GM21786 (cell line): ENCODE measurements around the gene PNPLA6.

ENCODE experiments used
- ATAC-seq: cut with Tn5 transposase; IDR thresholded peaks from one replicate; pipeline ENCODE4 v1.9.1; 2021; ENCODE audit not compliant: unreplicated experiment

The PNPLA6 gene

GRCh38 chr19:7535047-7535997 is at the start of gene PNPLA6:
PNPLA6 (plus strand) TSS chr19:7535717; CDS start chr19:7535789, 72 bp downstream.
- ATAC-seq: peak; percentile 59

GRCh38 chr19:7486923-7487322 is 48.6 kb upstream of the PNPLA6 start:
- no peak for ATAC-seq

- ATAC-seq: no peak
Observed at GRCh38 chr19:7488736-7489353, 46.7 kb upstream of the PNPLA6 start, which contains the start of gene PEX11G. PEX11G (minus strand) TSS chr19:7489035; CDS start chr19:7489010, 25 bp downstream.

- ATAC-seq: no peak
Observed at GRCh38 chr19:7489609-7490044, 45.9 kb upstream of the PNPLA6 start.

- no peak for ATAC-seq
Observed at GRCh38 chr19:7492142-7492541, 43.4 kb upstream of the PNPLA6 start.

GRCh38 chr19:7492558-7492957 is 43.0 kb upstream of the PNPLA6 start:
- no peak for ATAC-seq

GRCh38 chr19:7494416-7495098 is 41.0 kb upstream of the PNPLA6 start:
- no peak for ATAC-seq

- ATAC-seq: no peak
Observed at GRCh38 chr19:7497292-7497691, 38.2 kb upstream of the PNPLA6 start.

- no peak for ATAC-seq
Observed at GRCh38 chr19:7500811-7501450, 34.6 kb upstream of the PNPLA6 start.

- ATAC-seq: no peak
Observed at GRCh38 chr19:7502552-7502951, 33.0 kb upstream of the PNPLA6 start.

- ATAC-seq: no peak
Observed at GRCh38 chr19:7504684-7505083, 30.8 kb upstream of the PNPLA6 start.

- no peak for ATAC-seq
Observed at GRCh38 chr19:7505288-7505681, 30.2 kb upstream of the PNPLA6 start.

- ATAC-seq: no peak
Observed at GRCh38 chr19:7505682-7506384, 29.7 kb upstream of the PNPLA6 start.

GRCh38 chr19:7506385-7507328 is 28.9 kb upstream of the PNPLA6 start:
- ATAC-seq: no peak

GRCh38 chr19:7507884-7508283 is 27.6 kb upstream of the PNPLA6 start:
- no peak for ATAC-seq

GRCh38 chr19:7509625-7510024 is 25.9 kb upstream of the PNPLA6 start:
- no peak for ATAC-seq

- ATAC-seq: no peak
Observed at GRCh38 chr19:7512400-7512851, 23.1 kb upstream of the PNPLA6 start.

GRCh38 chr19:7513809-7514642 is 21.5 kb upstream of the PNPLA6 start:
- no peak for ATAC-seq
